Jurkat, Clone E6-1 (cell line): ENCODE data around the gene STXBP2. TPM values are rescaled to one million over a fixed set of nuclear protein-coding genes. Genes with fewer than 3 reads are reported as not detected.

ENCODE experiments used
- DNase-seq: peaks from one replicate; pipeline ENCODE4 v3.0.0-alpha.2; 2011; ENCODE audit warnings: low read depth, low spot score
- H3K4me3 ChIP-seq: 2 replicates; pipeline ENCODE4 v1.5.1; 2011; ENCODE audit warnings: mild to moderate bottlenecking, low read length, control low read depth, moderate library complexity
- polyA plus RNA-seq: library from polyadenylated mRNA; unstranded; fragments of >200 nt; gene quantifications from one replicate; pipeline ENCODE4 v1.2.1, GENCODE V29; 2012; ENCODE audit warnings: missing spikeins; ENCODE audit not compliant: insufficient read length, insufficient read depth

Gene STXBP2
- 127 TPM for polyA plus RNA-seq

- peak within 1 kb of the TSS; percentile 80 for H3K4me3 ChIP-seq
- peak; percentile 68 for DNase-seq
Observed at GRCh38 chr19:7636691-7637373, at the start of gene STXBP2. TSS of gene STXBP2 (plus strand) at chr19:7637110. CDS start at chr19:7637150, 40 bp downstream.

DNA sequence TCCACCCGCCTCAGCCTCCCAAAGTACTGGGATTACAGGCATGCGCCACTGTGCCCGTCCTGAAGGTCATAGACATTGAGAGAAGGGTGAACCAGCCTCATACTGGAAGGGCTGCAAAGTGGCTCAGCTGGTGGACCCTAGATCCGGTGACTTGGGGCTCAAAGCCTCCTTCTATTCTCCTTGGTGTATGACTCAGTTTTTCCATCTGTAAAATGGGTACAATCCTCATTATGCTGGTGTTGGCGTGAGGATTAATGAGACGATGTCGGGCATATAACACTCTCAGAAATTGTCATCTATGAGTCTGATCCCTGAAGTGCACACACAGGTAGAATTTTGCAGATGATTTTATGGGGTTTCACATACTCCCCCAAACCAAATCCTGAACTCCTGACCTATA is 47.1 kb upstream of the STXBP2 start:
- DNase-seq = no peak
- no peak overlapping the region for H3K4me3 ChIP-seq

GRCh38 chr19:7590256-7590655 is 46.7 kb upstream of the STXBP2 start:
- H3K4me3 ChIP-seq = no peak overlapping the region
- DNase-seq = no peak

GRCh38 chr19:7595466-7596133 is 41.3 kb upstream of the STXBP2 start, which contains the start of gene CAMSAP3:
TSS of gene CAMSAP3 (plus strand) at chr19:7595863. CDS start at chr19:7596003, 140 bp downstream.
- DNase-seq = peak; percentile 49
- peak within 1 kb of the TSS; percentile 44 for H3K4me3 ChIP-seq

- DNase-seq = no peak
- peak overlapping the region; percentile 41; the same call in 1 of the 2 replicates for H3K4me3 ChIP-seq
Observed at GRCh38 chr19:7596211-7596937, 40.5 kb upstream of the STXBP2 start.

DNA sequence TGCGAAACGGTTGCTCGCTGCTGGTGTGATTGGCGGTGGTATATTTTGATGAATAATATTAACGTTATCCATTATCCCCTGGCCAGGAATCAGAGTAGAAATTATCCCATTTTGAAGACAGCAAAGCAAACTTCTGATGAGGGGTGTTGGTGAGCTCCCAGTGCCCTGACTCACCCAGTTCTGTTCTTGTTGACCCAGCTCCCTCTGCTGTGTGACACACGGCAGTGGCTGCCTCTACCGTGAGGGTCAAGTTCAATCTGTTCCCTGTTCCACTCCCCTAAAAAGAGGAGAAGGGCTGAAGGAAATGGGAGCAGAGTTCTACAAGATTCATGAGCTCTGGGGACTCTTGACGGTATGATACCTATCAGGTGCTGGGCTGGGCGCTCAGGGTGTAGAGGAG is 39.2 kb upstream of the STXBP2 start:
- no peak for DNase-seq
- H3K4me3 ChIP-seq = no peak overlapping the region

GRCh38 chr19:7598180-7598579 is 38.7 kb upstream of the STXBP2 start:
- DNase-seq = no peak
- no peak overlapping the region for H3K4me3 ChIP-seq

DNA sequence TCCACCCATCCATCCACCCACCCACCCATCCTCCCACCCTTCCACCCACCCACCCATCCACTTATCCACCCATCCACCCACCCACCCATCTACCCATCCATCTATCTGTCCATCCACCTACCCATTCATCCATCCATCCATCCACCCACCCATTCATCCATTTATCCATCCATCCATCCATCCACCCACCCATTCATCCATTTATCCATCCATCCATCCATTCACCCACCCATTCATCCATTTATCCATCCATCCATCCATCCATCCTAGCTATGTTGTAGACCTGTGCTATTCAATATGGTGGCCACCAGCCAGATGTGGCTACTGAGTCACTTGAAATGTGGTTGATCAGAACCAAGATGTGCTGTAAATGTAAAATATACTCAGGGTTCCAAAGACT is 36.2 kb upstream of the STXBP2 start:
- H3K4me3 ChIP-seq = no peak overlapping the region
- no peak for DNase-seq

DNA sequence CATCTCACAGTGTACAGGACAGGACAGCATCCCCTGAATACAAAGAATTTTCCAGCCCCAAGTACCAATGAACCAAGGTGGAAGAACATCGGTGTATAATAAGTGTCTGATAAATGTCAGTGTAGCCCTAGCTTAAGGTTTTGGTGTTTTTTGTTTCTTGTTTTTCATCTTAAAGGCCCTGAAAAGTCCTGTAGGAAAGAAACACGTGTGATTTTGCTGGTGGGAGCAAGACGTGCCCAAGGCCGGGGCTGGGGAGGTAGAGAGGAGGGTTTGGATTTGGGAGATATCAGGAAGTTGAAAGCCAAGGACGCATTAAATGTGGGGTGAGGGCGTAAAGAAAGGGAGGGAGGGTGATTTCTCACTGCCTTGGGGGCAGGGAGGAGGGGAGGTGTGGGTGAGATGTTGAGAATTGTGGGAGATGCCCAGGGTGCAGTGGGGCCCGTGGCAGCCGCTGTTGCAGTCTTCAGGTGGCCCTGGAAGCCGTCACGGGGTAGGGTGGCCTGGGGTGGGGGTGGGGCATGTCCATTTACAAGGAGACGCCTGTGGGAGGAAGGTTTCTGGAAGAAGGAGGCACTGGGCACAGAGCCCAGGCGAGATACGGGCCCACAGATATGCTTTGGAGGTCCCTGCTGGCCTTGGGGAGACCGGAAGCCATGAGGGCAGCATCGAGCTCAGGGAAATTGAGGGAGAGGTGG is 34.5 kb upstream of the STXBP2 start:
- DNase-seq = no peak
- no peak overlapping the region for H3K4me3 ChIP-seq

DNA sequence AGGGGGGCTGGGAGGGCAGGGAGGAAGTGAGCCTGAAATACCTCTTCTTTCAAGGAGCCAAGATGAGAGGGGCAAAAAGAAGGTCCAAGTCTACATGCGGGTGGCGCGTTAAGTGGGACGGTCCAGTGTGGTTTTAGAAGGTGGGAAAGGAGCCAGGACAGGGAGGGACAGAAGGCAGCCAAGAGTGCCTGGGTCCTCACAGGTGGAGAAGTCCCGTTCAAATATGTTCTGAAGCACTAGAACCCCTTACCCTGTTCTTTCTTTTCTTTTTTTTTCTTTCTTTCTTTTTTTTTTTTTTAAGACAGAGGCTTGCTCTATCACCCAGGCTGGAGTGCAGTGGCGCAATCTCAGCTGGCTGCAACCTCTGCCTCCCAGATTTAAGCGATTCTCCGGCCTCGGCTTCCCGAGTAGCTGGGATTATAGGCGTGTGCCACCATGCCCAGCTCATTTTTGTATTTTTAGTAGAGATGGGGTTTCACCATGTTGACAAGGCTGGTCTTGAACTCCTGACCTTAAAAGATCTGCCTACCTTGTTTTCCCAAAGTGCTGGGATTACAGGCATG is 33.9 kb upstream of the STXBP2 start:
- DNase-seq = no peak
- no peak overlapping the region for H3K4me3 ChIP-seq

- no peak overlapping the region for H3K4me3 ChIP-seq
- DNase-seq = no peak
Observed at GRCh38 chr19:7603919-7604318, 33.0 kb upstream of the STXBP2 start.

GRCh38 chr19:7605490-7606222 is 31.3 kb upstream of the STXBP2 start:
- H3K4me3 ChIP-seq = no peak overlapping the region
- DNase-seq = peak; percentile 65

DNA sequence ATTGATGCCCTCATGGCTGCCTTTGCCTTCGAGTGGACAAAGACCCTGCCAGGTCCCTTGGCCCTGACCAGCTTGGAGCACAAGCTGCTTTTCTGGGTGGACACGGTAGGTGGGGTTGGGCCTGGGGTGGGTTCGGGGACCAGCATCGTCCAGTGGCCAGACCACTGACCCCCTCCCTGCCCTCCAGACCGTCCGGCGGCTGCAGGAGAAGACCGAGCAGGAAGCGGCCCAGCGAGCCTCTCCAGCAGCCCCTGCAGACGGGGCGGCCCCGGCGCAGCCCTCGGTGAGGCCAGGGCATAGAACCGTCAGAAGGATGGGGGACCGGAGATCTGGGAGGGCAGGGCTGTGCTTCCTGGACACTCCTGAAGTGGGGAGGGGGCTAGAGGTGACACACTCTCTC is 30.6 kb upstream of the STXBP2 start:
- DNase-seq = no peak
- H3K4me3 ChIP-seq = no peak overlapping the region

DNA sequence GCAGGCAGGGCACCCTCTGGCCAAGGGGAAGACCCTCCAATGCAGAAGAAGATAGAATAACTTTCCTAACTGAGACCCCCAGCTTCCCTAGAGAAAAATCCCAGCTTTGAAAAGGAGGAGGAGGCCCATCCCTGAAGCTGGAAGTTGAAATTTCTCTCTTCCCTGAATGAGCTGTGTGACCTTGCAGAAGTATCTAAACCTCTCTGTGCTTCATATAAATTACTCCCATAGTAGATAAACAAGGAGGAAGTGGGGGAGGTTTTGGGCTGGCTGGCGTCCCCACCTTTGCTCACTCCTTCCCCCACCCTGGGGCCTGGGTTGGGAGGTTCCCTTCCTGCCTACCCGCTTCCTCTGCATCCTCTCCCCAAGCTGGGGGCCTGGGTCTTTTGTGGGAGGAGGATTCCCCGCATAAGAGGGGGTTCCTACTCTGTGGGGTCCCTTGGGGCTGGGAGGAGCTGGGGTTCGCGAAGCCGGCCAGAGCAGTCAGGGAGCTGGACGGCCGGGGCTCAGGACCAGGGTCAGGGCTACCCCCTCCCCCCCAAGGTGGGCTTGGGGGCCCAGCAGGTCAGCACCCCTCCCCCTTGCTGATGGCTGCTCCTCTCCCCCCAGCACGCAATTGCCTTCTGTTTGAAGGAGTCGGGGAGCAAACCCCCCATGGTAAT is 29.6 kb upstream of the STXBP2 start:
- H3K4me3 ChIP-seq = no peak overlapping the region

GRCh38 chr19:7607874-7608560 is 28.9 kb upstream of the STXBP2 start:
- no peak for DNase-seq
- H3K4me3 ChIP-seq = no peak overlapping the region

More for the DNA sequence above, 29.6 kb upstream of the STXBP2 start:
- DNase-seq = no peak

DNA sequence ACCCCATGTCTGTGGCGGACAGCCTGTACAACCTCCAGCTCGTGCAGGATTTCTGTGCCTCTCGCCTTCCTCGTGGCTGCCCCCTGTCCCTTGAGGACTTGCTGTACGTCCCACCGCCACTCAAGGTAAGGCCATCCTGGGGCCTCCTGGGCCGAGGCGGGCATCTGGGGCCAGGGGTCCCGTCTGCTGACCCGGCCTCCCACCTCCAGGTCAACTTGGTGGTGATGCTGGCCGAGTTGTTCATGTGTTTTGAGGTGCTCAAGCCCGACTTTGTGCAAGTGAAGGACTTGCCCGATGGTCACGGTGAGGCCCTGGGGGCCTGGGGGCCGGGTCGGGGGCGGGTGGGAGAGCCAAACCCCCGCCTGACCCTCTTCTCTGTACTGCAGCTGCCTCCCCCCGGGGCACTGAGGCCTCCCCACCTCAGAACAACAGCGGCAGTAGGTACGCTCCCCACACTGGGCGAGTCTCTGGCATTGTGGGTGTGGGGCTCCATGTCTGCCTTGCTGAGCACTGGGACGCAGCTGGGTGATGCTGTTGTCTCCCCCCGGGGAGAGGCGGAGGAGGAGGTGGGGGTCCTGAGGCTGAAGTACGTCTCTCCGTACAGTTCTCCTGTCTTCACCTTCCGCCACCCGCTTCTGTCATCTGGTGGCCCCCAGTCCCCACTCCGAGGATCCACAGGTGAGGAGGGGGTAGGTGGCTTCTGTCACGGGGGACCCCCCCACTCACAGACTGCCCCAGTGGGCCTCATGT is 26.2 kb upstream of the STXBP2 start:
- H3K4me3 ChIP-seq = no peak overlapping the region
- DNase-seq = no peak
